SK-N-SH (cell line): ENCODE measurements around the gene OS9.

Source experiments
- ELF1 ChIP-seq: IDR thresholded peaks from 2 replicates; pipeline ENCODE4 v1.4.0; 2012
- RCOR1 ChIP-seq: fragments of 150-350 bp; IDR thresholded peaks from 2 replicates; pipeline ENCODE4 v1.6.1; 2017; ENCODE audit warnings: antibody characterized with exemption, low read length
- TF ChIP-seq, protein P1 (sequence below): fragments of 200-600 bp; sonication (generic); IDR thresholded peaks from 2 replicates; pipeline ENCODE4 v1.6.1; 2017; ENCODE audit warnings: antibody characterized with exemption, mild to moderate bottlenecking, moderate library complexity
- TF ChIP-seq, protein P2 (sequence below): IDR thresholded peaks from 2 replicates; pipeline ENCODE4 v1.6.1; 2012; ENCODE audit warnings: mild to moderate bottlenecking, low read depth, low read length, moderate library complexity

DNA sequence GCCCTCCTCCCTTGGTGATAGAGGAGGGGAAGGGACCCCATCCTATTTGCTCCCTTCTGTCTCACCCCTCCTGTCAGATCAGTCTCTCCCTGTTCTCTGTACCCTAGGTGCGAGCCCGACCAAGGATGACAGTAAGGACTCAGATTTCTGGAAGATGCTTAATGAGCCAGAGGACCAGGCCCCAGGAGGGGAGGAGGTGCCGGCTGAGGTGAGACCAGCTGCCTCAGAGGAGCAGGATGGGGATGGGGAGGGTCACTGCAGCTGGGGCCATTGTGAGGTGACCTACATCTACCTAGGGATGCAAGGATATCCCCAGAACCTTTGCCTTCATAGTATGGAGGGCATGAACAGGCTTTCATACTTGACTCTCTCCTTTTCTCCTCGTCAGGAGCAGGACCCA is 22.4 kb downstream of the OS9 start:
- no peak for TF ChIP-seq RCOR1
- TF ChIP-seq ELF1, result no peak
- TF ChIP-seq, protein P1, sequence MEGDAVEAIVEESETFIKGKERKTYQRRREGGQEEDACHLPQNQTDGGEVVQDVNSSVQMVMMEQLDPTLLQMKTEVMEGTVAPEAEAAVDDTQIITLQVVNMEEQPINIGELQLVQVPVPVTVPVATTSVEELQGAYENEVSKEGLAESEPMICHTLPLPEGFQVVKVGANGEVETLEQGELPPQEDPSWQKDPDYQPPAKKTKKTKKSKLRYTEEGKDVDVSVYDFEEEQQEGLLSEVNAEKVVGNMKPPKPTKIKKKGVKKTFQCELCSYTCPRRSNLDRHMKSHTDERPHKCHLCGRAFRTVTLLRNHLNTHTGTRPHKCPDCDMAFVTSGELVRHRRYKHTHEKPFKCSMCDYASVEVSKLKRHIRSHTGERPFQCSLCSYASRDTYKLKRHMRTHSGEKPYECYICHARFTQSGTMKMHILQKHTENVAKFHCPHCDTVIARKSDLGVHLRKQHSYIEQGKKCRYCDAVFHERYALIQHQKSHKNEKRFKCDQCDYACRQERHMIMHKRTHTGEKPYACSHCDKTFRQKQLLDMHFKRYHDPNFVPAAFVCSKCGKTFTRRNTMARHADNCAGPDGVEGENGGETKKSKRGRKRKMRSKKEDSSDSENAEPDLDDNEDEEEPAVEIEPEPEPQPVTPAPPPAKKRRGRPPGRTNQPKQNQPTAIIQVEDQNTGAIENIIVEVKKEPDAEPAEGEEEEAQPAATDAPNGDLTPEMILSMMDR, result no peak
- TF ChIP-seq, protein P2, sequence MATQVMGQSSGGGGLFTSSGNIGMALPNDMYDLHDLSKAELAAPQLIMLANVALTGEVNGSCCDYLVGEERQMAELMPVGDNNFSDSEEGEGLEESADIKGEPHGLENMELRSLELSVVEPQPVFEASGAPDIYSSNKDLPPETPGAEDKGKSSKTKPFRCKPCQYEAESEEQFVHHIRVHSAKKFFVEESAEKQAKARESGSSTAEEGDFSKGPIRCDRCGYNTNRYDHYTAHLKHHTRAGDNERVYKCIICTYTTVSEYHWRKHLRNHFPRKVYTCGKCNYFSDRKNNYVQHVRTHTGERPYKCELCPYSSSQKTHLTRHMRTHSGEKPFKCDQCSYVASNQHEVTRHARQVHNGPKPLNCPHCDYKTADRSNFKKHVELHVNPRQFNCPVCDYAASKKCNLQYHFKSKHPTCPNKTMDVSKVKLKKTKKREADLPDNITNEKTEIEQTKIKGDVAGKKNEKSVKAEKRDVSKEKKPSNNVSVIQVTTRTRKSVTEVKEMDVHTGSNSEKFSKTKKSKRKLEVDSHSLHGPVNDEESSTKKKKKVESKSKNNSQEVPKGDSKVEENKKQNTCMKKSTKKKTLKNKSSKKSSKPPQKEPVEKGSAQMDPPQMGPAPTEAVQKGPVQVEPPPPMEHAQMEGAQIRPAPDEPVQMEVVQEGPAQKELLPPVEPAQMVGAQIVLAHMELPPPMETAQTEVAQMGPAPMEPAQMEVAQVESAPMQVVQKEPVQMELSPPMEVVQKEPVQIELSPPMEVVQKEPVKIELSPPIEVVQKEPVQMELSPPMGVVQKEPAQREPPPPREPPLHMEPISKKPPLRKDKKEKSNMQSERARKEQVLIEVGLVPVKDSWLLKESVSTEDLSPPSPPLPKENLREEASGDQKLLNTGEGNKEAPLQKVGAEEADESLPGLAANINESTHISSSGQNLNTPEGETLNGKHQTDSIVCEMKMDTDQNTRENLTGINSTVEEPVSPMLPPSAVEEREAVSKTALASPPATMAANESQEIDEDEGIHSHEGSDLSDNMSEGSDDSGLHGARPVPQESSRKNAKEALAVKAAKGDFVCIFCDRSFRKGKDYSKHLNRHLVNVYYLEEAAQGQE, result no peak
